HepG2 (cell line): Measurements from ENCODE around the gene CNOT10.

Experiments used
- ESRRA ChIP-seq: sonication (generic); formaldehyde crosslinking; IDR thresholded peaks from 2 replicates; pipeline ENCODE4 v1.5.1; 2020; ENCODE audit warnings: mild to moderate bottlenecking, low read depth, missing genetic modification reagents
- KLF6 ChIP-seq: IDR thresholded peaks from 2 replicates; pipeline ENCODE4 v1.8.0; 2016; ENCODE audit warnings: missing biosample characterization, missing genetic modification reagents
- KMT2A ChIP-seq: sonication (generic); formaldehyde crosslinking; IDR thresholded peaks from 2 replicates; pipeline ENCODE4 v1.4.0; 2020; ENCODE audit warnings: missing genetic modification reagents
- NFE2 ChIP-seq: sonication (generic); formaldehyde crosslinking; IDR thresholded peaks from 2 replicates; pipeline ENCODE4 v1.4.0; 2020; ENCODE audit warnings: missing genetic modification reagents
- TF ChIP-seq, protein P1 (sequence below): sonication (generic); formaldehyde crosslinking; IDR thresholded peaks from 2 replicates; pipeline ENCODE4 v1.5.0; 2020; ENCODE audit warnings: mild to moderate bottlenecking, missing genetic modification reagents, moderate library complexity

DNA sequence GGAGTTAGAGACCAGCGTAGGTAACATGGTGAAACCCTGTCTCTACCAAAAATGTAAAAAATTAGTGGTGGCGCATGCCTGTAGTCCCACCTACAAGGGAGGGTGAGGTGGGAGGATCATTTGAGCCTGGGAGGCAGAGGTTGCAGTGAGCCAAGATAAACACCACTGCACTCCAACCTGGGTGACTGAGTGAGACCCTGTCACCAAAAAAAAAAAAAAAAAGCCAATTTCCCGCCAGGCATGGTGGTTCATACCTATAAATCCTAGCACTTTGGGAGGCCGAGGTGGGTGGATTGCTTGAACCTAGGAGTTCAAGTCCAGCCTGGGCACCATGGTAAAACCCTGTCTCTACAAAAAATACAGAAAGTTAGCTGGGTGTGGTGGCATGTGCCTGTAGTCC is 6.9 kb downstream of the CNOT10 start:
- TF ChIP-seq NFE2 (CRISPR knock-in tag) (no peak), ESRRA (no peak), KMT2A (no peak), KLF6 (CRISPR knock-in tag) (no peak)
- TF ChIP-seq, protein P1, sequence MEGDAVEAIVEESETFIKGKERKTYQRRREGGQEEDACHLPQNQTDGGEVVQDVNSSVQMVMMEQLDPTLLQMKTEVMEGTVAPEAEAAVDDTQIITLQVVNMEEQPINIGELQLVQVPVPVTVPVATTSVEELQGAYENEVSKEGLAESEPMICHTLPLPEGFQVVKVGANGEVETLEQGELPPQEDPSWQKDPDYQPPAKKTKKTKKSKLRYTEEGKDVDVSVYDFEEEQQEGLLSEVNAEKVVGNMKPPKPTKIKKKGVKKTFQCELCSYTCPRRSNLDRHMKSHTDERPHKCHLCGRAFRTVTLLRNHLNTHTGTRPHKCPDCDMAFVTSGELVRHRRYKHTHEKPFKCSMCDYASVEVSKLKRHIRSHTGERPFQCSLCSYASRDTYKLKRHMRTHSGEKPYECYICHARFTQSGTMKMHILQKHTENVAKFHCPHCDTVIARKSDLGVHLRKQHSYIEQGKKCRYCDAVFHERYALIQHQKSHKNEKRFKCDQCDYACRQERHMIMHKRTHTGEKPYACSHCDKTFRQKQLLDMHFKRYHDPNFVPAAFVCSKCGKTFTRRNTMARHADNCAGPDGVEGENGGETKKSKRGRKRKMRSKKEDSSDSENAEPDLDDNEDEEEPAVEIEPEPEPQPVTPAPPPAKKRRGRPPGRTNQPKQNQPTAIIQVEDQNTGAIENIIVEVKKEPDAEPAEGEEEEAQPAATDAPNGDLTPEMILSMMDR (CRISPR knock-in tag): no peak
